Parathyroid adenoma (tissue), 2 donors: ENCODE measurements around the gene E2F8.

Source experiments
- H2AFZ ChIP-seq: fragments of 300-600 bp; sonication (generic); one replicate; pipeline ENCODE4 v1.7.0; 2017; ENCODE audit warnings: antibody characterized with exemption, mild to moderate bottlenecking
- H3K27ac ChIP-seq: fragments of 300-600 bp; sonication (generic); one replicate; pipeline ENCODE4 v1.7.0; 2017
- H3K27me3 ChIP-seq: fragments of 300-600 bp; sonication (generic); one replicate; pipeline ENCODE4 v1.7.0; 2017; ENCODE audit warnings: low read length; ENCODE audit not compliant: control insufficient read depth, insufficient read depth
- H3K36me3 ChIP-seq: fragments of 300-600 bp; sonication (generic); one replicate; pipeline ENCODE4 v1.7.0; 2017; ENCODE audit warnings: low read length; ENCODE audit not compliant: control insufficient read depth, insufficient read depth
- H3K4me1 ChIP-seq: fragments of 300-600 bp; sonication (generic); one replicate; pipeline ENCODE4 v1.7.0; 2017; ENCODE audit warnings: control low read depth
- H3K4me2 ChIP-seq: fragments of 300-600 bp; sonication (generic); one replicate; pipeline ENCODE4 v1.7.0; 2017; ENCODE audit warnings: low read length
- H3K4me3 ChIP-seq: fragments of 300-600 bp; sonication (generic); one replicate; pipeline ENCODE4 v1.7.0; 2017; ENCODE audit warnings: low read depth, low read length
- H3K79me2 ChIP-seq: fragments of 300-600 bp; sonication (generic); one replicate; pipeline ENCODE4 v1.7.0; 2017; ENCODE audit warnings: control low read depth
- H3K9ac ChIP-seq: fragments of 300-600 bp; sonication (generic); one replicate; pipeline ENCODE4 v1.7.0; 2017; ENCODE audit warnings: mild to moderate bottlenecking
- H3K9me3 ChIP-seq: fragments of 300-600 bp; sonication (generic); one replicate; pipeline ENCODE4 v1.7.0; 2017; ENCODE audit warnings: low read length; ENCODE audit not compliant: control insufficient read depth
- TF ChIP-seq, protein P1 (sequence below): fragments of 300-600 bp; sonication (generic); IDR thresholded peaks from one replicate; pipeline ENCODE4 v1.7.0; 2017; ENCODE audit warnings: antibody characterized with exemption, mild to moderate bottlenecking
- donor health status: primary hyperparathyroidism.

The E2F8 gene

GRCh38 chr11:19234231-19234817 is 6.4 kb downstream of the E2F8 start:
- TF ChIP-seq, protein P1, sequence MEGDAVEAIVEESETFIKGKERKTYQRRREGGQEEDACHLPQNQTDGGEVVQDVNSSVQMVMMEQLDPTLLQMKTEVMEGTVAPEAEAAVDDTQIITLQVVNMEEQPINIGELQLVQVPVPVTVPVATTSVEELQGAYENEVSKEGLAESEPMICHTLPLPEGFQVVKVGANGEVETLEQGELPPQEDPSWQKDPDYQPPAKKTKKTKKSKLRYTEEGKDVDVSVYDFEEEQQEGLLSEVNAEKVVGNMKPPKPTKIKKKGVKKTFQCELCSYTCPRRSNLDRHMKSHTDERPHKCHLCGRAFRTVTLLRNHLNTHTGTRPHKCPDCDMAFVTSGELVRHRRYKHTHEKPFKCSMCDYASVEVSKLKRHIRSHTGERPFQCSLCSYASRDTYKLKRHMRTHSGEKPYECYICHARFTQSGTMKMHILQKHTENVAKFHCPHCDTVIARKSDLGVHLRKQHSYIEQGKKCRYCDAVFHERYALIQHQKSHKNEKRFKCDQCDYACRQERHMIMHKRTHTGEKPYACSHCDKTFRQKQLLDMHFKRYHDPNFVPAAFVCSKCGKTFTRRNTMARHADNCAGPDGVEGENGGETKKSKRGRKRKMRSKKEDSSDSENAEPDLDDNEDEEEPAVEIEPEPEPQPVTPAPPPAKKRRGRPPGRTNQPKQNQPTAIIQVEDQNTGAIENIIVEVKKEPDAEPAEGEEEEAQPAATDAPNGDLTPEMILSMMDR: no peak

GRCh38 chr11:19232910-19233503 is 7.7 kb downstream of the E2F8 start:
- no peaks in the 10 kb centered on the region for H3K9me3 ChIP-seq
- H2AFZ ChIP-seq: no peak overlapping the region
- H3K4me1 ChIP-seq: no peaks in the 10 kb centered on the region
- H3K36me3 ChIP-seq: no peaks in the 10 kb centered on the region
- TF ChIP-seq, protein P1: no peak
- no peaks in the 10 kb centered on the region for H3K79me2 ChIP-seq
- H3K4me3 ChIP-seq: no peak overlapping the region
- H3K27me3 ChIP-seq: no peaks in the 10 kb centered on the region
- no peak overlapping the region for H3K27ac ChIP-seq
- H3K4me2 ChIP-seq: no peak overlapping the region
- no peak overlapping the region for H3K9ac ChIP-seq

More at GRCh38 chr11:19234231-19234817, 6.4 kb downstream of the E2F8 start:
- H3K27me3 ChIP-seq: no peaks in the 10 kb centered on the region
- H3K9ac ChIP-seq: no peak overlapping the region
- no peak overlapping the region for H3K27ac ChIP-seq
- no peaks in the 10 kb centered on the region for H3K4me1 ChIP-seq
- H2AFZ ChIP-seq: no peak overlapping the region
- no peaks in the 10 kb centered on the region for H3K36me3 ChIP-seq
- H3K9me3 ChIP-seq: no peaks in the 10 kb centered on the region
- H3K4me3 ChIP-seq: no peak overlapping the region
- no peak overlapping the region for H3K4me2 ChIP-seq
- no peaks in the 10 kb centered on the region for H3K79me2 ChIP-seq

- TF ChIP-seq, protein P1: no peak
- Histone ChIP-seq H3K27ac (no peak overlapping the region), H2AFZ (no peak overlapping the region), H3K79me2 (no peaks in the 10 kb centered on the region), H3K4me1 (no peaks in the 10 kb centered on the region), H3K9ac (no peak overlapping the region), H3K4me3 (no peak overlapping the region), H3K9me3 (no peaks in the 10 kb centered on the region), H3K27me3 (no peaks in the 10 kb centered on the region), H3K4me2 (no peak overlapping the region), H3K36me3 (no peaks in the 10 kb centered on the region)
Measured at GRCh38 chr11:19229671-19230070, 11.1 kb downstream of the E2F8 start.

- Histone ChIP-seq H3K4me3 (no peak overlapping the region), H3K4me2 (no peak overlapping the region), H3K4me1 (no peaks in the 10 kb centered on the region), H3K36me3 (no peaks in the 10 kb centered on the region), H3K9me3 (no peaks in the 10 kb centered on the region), H2AFZ (no peak overlapping the region), H3K79me2 (no peaks in the 10 kb centered on the region), H3K27ac (no peak overlapping the region), H3K27me3 (no peaks in the 10 kb centered on the region), H3K9ac (no peak overlapping the region)
- TF ChIP-seq, protein P1: no peak
Measured at GRCh38 chr11:19228968-19229367, 11.8 kb downstream of the E2F8 start.
